ENCODE data around the gene CDH15. TPM values are rescaled to one million over a fixed set of nuclear protein-coding genes. Genes with fewer than 3 reads are reported as not detected.

The CDH15 gene
- total and polyA plus RNA-seq, 2 donors from 2014 or later, result 0.22 to 0.31 TPM

- Histone ChIP-seq H3K9me3 (ENCODE audit: control insufficient read depth in 2 of 3, insufficient read depth in 1 of 3, low read length in 3 of 3) (no peaks in the 10 kb centered on the region), H3K27me3 (ENCODE audit: control insufficient read depth, insufficient read depth, low read length) (no peaks in the 10 kb centered on the region), H3K4me1 (ENCODE audit: control insufficient read depth in 2 of 3, insufficient read depth in 2 of 3, low read depth in 1 of 3, low read length in 3 of 3) (no peaks in the 10 kb centered on the region), H3K9ac (ENCODE audit: low read length in 3 of 3) (no peak overlapping the region), H3K27ac (ENCODE audit: low read depth in 2 of 2, low read length in 2 of 2) (no peak overlapping the region), H3K36me3 (ENCODE audit: control insufficient read depth in 2 of 3, insufficient read depth in 3 of 3, low read length in 3 of 3) (no peaks in the 10 kb centered on the region), H3K4me3 (ENCODE audit: low read length in 3 of 3) (no peak overlapping the region)
- intact Hi-C loops (cut with DNase I), result no loop called here
- TF ChIP-seq, protein P1, sequence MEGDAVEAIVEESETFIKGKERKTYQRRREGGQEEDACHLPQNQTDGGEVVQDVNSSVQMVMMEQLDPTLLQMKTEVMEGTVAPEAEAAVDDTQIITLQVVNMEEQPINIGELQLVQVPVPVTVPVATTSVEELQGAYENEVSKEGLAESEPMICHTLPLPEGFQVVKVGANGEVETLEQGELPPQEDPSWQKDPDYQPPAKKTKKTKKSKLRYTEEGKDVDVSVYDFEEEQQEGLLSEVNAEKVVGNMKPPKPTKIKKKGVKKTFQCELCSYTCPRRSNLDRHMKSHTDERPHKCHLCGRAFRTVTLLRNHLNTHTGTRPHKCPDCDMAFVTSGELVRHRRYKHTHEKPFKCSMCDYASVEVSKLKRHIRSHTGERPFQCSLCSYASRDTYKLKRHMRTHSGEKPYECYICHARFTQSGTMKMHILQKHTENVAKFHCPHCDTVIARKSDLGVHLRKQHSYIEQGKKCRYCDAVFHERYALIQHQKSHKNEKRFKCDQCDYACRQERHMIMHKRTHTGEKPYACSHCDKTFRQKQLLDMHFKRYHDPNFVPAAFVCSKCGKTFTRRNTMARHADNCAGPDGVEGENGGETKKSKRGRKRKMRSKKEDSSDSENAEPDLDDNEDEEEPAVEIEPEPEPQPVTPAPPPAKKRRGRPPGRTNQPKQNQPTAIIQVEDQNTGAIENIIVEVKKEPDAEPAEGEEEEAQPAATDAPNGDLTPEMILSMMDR (IDR thresholded peaks at IDR 0.05; ENCODE audit: borderline replicate concordance, extremely low read depth, insufficient read depth), result no peak
- FAIRE-seq, result no peak
- no peak for DNase-seq
Measured at GRCh38 chr16:89177501-89177900, 6.0 kb downstream of the CDH15 start.

DNA sequence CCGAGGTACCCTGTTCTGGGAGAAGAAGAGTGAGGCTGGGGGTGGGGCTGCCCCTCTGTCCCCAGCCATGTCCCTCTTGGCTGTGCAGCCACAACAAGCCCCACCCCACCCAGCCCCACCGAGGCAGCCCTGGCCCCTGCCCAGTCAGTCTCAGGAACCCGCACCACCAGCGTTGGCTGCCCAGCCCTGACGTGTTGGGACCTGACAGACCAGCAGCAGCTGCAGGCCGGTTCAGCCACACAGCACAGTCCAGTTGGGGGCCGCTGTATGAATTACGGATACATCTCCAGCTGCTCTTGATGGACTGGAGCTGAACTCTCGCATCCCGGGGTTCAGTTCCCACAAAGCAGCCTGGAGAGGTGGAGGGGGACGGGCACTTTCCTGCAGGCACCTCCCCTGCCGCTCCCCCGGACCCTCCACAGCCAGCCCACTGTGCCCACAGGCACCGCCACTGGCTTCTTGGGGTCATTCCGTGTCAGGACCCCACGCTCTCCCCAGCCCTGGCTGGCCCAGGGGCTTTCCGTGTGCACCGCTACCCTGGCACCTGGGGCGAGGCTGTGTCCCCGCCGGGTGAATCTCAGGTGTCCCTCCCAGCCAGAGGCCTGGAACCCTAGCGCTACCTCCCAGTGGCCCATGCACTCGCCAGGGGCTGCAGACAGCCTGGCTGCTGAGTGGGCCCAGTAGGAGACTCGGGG, 7.1 kb downstream of the CDH15 start:
- no peak for DNase-seq
- Histone ChIP-seq H3K9me3 (ENCODE audit: control insufficient read depth in 2 of 3, insufficient read depth in 1 of 3, low read length in 3 of 3) (no peaks in the 10 kb centered on the region), H3K4me3 (ENCODE audit: low read length in 3 of 3) (no peak overlapping the region), H3K27me3 (ENCODE audit: control insufficient read depth, insufficient read depth, low read length) (no peaks in the 10 kb centered on the region), H3K9ac (ENCODE audit: low read length in 3 of 3) (no peak overlapping the region), H3K4me1 (ENCODE audit: control insufficient read depth in 2 of 3, insufficient read depth in 2 of 3, low read depth in 1 of 3, low read length in 3 of 3) (no peaks in the 10 kb centered on the region), H3K27ac (ENCODE audit: low read depth in 2 of 2, low read length in 2 of 2) (no peak overlapping the region), H3K36me3 (ENCODE audit: control insufficient read depth in 2 of 3, insufficient read depth in 3 of 3, low read length in 3 of 3) (no peaks in the 10 kb centered on the region)
- FAIRE-seq, result no peak
- TF ChIP-seq, protein P1 (IDR thresholded peaks at IDR 0.05; ENCODE audit: borderline replicate concordance, extremely low read depth, insufficient read depth), result no peak
- intact Hi-C loops (cut with DNase I), result no loop called here

GRCh38 chr16:89179148-89179484, 7.6 kb downstream of the CDH15 start:
- Histone ChIP-seq H3K27ac (ENCODE audit: low read depth in 2 of 2, low read length in 2 of 2) (no peak overlapping the region), H3K36me3 (ENCODE audit: control insufficient read depth in 2 of 3, insufficient read depth in 3 of 3, low read length in 3 of 3) (no peaks in the 10 kb centered on the region), H3K4me1 (ENCODE audit: control insufficient read depth in 2 of 3, insufficient read depth in 2 of 3, low read depth in 1 of 3, low read length in 3 of 3) (no peaks in the 10 kb centered on the region), H3K9ac (ENCODE audit: low read length in 3 of 3) (no peak overlapping the region), H3K9me3 (ENCODE audit: control insufficient read depth in 2 of 3, insufficient read depth in 1 of 3, low read length in 3 of 3) (no peaks in the 10 kb centered on the region), H3K27me3 (ENCODE audit: control insufficient read depth, insufficient read depth, low read length) (no peaks in the 10 kb centered on the region), H3K4me3 (ENCODE audit: low read length in 3 of 3) (no peak overlapping the region)
- no peak for FAIRE-seq
- TF ChIP-seq, protein P1 (IDR thresholded peaks at IDR 0.05; ENCODE audit: borderline replicate concordance, extremely low read depth, insufficient read depth), result no peak
- DNase-seq, result no peak
- intact Hi-C loops (cut with DNase I), result no loop called here
